DND-41 (cell line): ENCODE measurements around the gene NRP1.

Experiments
- ATAC-seq: fragments of 200-7000 bp; cut with Tn5 transposase; 3 replicates; pipeline ENCODE4 v1.9.1; 2021; ENCODE audit warnings: low read depth; ENCODE audit not compliant: insufficient read depth
- DNase-seq: peaks from one replicate; pipeline ENCODE4 v3.0.0-alpha.2; 2020
- H2AFZ ChIP-seq: 2 replicates; pipeline ENCODE4 v1.6.0; 2012; ENCODE audit warnings: low read depth, low read length
- H3K27ac ChIP-seq: 2 replicates; pipeline ENCODE4 v1.5.1; 2012; ENCODE audit warnings: low read length, inconsistent platforms
- H3K27me3 ChIP-seq: fragments of 200-600 bp; sonication (generic); 2 replicates; pipeline ENCODE4 v1.6.0; 2012; ENCODE audit warnings: low read length, mild to moderate bottlenecking, inconsistent platforms; ENCODE audit not compliant: insufficient read depth, poor library complexity
- H3K36me3 ChIP-seq: 2 replicates; pipeline ENCODE4 v1.5.1; 2012; ENCODE audit warnings: low read length, inconsistent platforms; ENCODE audit not compliant: insufficient read depth
- H3K4me1 ChIP-seq: 2 replicates; pipeline ENCODE4 v1.5.1; 2012; ENCODE audit warnings: mild to moderate bottlenecking, low read length; ENCODE audit not compliant: insufficient read depth
- H3K4me2 ChIP-seq: 2 replicates; pipeline ENCODE4 v1.6.0; 2012; ENCODE audit warnings: mild to moderate bottlenecking, moderate library complexity, low read length, inconsistent platforms; ENCODE audit not compliant: insufficient read depth
- H3K4me3 ChIP-seq, 2 experiments: fragments of 200-600 bp in 1 of 2; shearing (Covaris generic) in 1 of 2; 2 replicates each; pipeline ENCODE4 v1.5.1; 2012 to 2016; ENCODE audit warnings: inconsistent platforms in 2 of 2, low read length in 2 of 2, mild to moderate bottlenecking in 2 of 2, low read depth in 1 of 2, moderate library complexity in 1 of 2
- H3K79me2 ChIP-seq: 2 replicates; pipeline ENCODE4 v1.6.0; 2012; ENCODE audit warnings: low read length, inconsistent platforms; ENCODE audit not compliant: insufficient read depth
- H3K9ac ChIP-seq: 2 replicates; pipeline ENCODE4 v1.6.0; 2012; ENCODE audit warnings: low read depth, mild to moderate bottlenecking, inconsistent platforms, low read length, moderate library complexity
- H3K9me3 ChIP-seq: 2 replicates; pipeline ENCODE4 v1.5.1; 2012; ENCODE audit warnings: low read length, moderate library complexity, mild to moderate bottlenecking, inconsistent platforms; ENCODE audit not compliant: insufficient read depth, severe bottlenecking
- H4K20me1 ChIP-seq: 2 replicates; pipeline ENCODE4 v1.6.0; 2012; ENCODE audit warnings: low read length; ENCODE audit not compliant: insufficient read depth
- CTCF ChIP-seq: IDR thresholded peaks from 2 replicates; pipeline ENCODE4 v1.5.1; 2012; ENCODE audit warnings: borderline replicate concordance, low read length, moderate library complexity, mild to moderate bottlenecking; ENCODE audit not compliant: poor library complexity, severe bottlenecking; ENCODE audit errors: extremely low read depth
- EZH2 ChIP-seq: IDR thresholded peaks from 3 replicates; pipeline ENCODE4 v1.6.1; 2012; ENCODE audit warnings: borderline replicate concordance, low read depth, mild to moderate bottlenecking, moderate library complexity, low read length, inconsistent platforms; ENCODE audit not compliant: severe bottlenecking

Gene NRP1

GRCh38 chr10:33238643-33239042 lies 95.8 kb downstream of the NRP1 start:
- no peaks in the 10 kb centered on the region for H3K27me3 ChIP-seq
- TF ChIP-seq EZH2 (no peak), CTCF (no peak)
- no peak overlapping the region for H3K27ac ChIP-seq
- no peak overlapping the region for H3K9ac ChIP-seq
- H3K4me1 ChIP-seq = no peaks in the 10 kb centered on the region
- ATAC-seq = no peak
- no peaks in the 10 kb centered on the region for H3K9me3 ChIP-seq
- no peaks in the 10 kb centered on the region for H3K79me2 ChIP-seq
- H3K36me3 ChIP-seq = no peaks in the 10 kb centered on the region
- H4K20me1 ChIP-seq = no peaks in the 10 kb centered on the region
- H3K4me3 ChIP-seq = no peak overlapping the region
- DNase-seq = no peak
- no peak overlapping the region for H3K4me2 ChIP-seq
- H2AFZ ChIP-seq = no peak overlapping the region

GRCh38 chr10:33237736-33238624 lies 96.5 kb downstream of the NRP1 start:
- H3K4me2 ChIP-seq = no peak overlapping the region
- no peaks in the 10 kb centered on the region for H3K36me3 ChIP-seq
- no peak overlapping the region for H3K9ac ChIP-seq
- H4K20me1 ChIP-seq = no peaks in the 10 kb centered on the region
- no peak for TF ChIP-seq CTCF
- TF ChIP-seq EZH2 = no peak
- no peak overlapping the region for H3K27ac ChIP-seq
- no peak for ATAC-seq
- H3K4me1 ChIP-seq = no peaks in the 10 kb centered on the region
- no peaks in the 10 kb centered on the region for H3K79me2 ChIP-seq
- no peak for DNase-seq
- no peaks in the 10 kb centered on the region for H3K9me3 ChIP-seq
- H3K4me3 ChIP-seq = no peak overlapping the region
- no peak overlapping the region for H2AFZ ChIP-seq
- H3K27me3 ChIP-seq = no peaks in the 10 kb centered on the region

GRCh38 chr10:33236916-33237315 lies 97.6 kb downstream of the NRP1 start:
- H3K79me2 ChIP-seq = no peaks in the 10 kb centered on the region
- ATAC-seq (no peak), DNase-seq (no peak)
- H2AFZ ChIP-seq = no peak overlapping the region
- no peak for TF ChIP-seq EZH2
- no peak for TF ChIP-seq CTCF
- H3K27me3 ChIP-seq = no peaks in the 10 kb centered on the region
- no peak overlapping the region for H3K9ac ChIP-seq
- no peak overlapping the region for H3K4me3 ChIP-seq
- H3K4me1 ChIP-seq = no peaks in the 10 kb centered on the region
- no peak overlapping the region for H3K27ac ChIP-seq
- no peak overlapping the region for H3K4me2 ChIP-seq
- H3K9me3 ChIP-seq = no peaks in the 10 kb centered on the region
- no peaks in the 10 kb centered on the region for H4K20me1 ChIP-seq
- H3K36me3 ChIP-seq = no peaks in the 10 kb centered on the region
